ENCODE data around the gene BAIAP2. TPM values are rescaled to one million over a fixed set of nuclear protein-coding genes. Genes with fewer than 3 reads are reported as not detected.
A peak's percentile ranks its signal among the peaks of the same experiment; 100 is the strongest.

The BAIAP2 gene
- total and polyA plus RNA-seq, 7 donors = 6.5 to 52.3 (median 32.6) TPM

DNA sequence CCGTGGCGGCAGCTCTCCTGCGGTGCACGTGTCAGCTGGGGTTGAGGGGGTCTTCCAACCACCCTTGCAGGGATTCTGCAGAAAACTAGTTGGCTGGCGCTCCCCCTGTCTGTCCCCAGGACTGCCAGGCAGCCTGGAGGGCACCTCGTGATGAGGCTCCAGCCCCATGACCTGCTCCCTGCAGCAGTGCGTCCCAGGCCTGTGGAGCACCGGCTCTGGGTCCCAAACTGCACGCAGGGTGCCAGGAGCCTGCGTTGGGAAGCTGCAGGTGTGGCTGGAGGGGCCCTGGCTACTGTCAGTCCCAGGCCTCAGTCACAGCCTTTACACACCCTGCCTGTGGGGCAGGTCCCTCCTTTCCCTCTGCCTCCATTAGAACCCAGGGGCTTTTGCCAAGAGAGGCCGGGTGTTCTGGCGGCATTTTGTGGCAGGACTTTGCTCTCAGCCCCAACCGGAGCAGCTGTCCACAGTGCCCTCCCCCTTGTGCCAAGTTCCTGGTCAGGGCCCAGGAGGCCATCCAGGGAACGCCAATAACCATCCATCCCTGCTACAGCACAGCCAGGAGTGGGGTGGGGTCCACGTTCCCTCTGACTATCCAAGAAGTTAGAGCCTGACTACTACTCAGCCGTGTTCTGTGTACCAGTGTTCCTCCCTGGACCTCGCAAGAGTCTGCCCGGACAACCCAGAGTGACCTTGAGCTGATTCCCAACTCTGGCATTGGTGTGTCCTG, 34.2 kb upstream of the BAIAP2 start:
- no peak overlapping the region for H3K4me3 ChIP-seq
- peaks cover 18 to 47% (median 43%) of the 10 kb centered on the region in 4 donors for H3K36me3 ChIP-seq
- DNase-seq = no peak
- H3K27me3 ChIP-seq = peaks cover 16 to 33% (median 25%) of the 10 kb centered on the region in 3 donors
- peaks cover 0 to 34% (median 33%) of the 10 kb centered on the region in 4 donors for H3K4me1 ChIP-seq
- H3K9me3 ChIP-seq = no peaks in the 10 kb centered on the region
- intact Hi-C loops (cut with DNase I) = no loop called here
- 24 to 72% methylated on average over 18 of the region's 18 CpGs for whole genome bisulfite sequencing, 2 donors
- no peak overlapping the region for H3K27ac ChIP-seq
- TF ChIP-seq POLR2A (IDR thresholded peaks at IDR 0.05) (no peak), EP300 (IDR thresholded peaks at IDR 0.05) (no peak), POLR2AphosphoS5 (IDR thresholded peaks at IDR 0.05) (no peak)
- TF ChIP-seq, protein P1, sequence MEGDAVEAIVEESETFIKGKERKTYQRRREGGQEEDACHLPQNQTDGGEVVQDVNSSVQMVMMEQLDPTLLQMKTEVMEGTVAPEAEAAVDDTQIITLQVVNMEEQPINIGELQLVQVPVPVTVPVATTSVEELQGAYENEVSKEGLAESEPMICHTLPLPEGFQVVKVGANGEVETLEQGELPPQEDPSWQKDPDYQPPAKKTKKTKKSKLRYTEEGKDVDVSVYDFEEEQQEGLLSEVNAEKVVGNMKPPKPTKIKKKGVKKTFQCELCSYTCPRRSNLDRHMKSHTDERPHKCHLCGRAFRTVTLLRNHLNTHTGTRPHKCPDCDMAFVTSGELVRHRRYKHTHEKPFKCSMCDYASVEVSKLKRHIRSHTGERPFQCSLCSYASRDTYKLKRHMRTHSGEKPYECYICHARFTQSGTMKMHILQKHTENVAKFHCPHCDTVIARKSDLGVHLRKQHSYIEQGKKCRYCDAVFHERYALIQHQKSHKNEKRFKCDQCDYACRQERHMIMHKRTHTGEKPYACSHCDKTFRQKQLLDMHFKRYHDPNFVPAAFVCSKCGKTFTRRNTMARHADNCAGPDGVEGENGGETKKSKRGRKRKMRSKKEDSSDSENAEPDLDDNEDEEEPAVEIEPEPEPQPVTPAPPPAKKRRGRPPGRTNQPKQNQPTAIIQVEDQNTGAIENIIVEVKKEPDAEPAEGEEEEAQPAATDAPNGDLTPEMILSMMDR (IDR thresholded peaks at IDR 0.05) = no peak

DNA sequence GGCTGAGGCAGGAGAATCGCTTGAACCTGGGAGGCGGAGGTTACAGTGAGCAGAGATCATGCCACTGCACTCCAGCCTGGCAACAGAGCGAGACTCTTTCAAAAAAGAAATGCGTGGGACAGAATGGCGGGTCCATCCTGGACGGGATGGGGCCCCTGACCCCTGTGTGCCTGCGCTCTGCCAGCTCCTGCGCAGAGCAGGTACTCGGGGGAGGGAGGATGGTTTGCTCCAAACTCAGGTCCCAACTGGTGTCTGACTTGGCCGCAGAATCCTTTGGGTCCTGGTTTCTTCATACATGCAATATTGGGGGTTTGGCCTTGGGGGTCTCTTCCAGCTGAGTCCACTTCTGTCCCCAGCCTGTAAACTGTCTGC, 33.0 kb upstream of the BAIAP2 start:
- Histone ChIP-seq H3K36me3 (peaks cover 15 to 35% (median 32%) of the 10 kb centered on the region in 4 donors), H3K9me3 (no peaks in the 10 kb centered on the region), H3K27ac (peak overlapping the region in 1 of 4 donors; percentile 17), H3K4me3 (no peak overlapping the region), H3K27me3 (peaks cover 16 to 44% (median 25%) of the 10 kb centered on the region in 3 donors), H3K4me1 (peaks cover 0 to 34% (median 33%) of the 10 kb centered on the region in 4 donors)
- DNase-seq = no peak
- TF ChIP-seq POLR2AphosphoS5 (IDR thresholded peaks at IDR 0.05) (no peak), POLR2A (IDR thresholded peaks at IDR 0.05) (no peak), EP300 (IDR thresholded peaks at IDR 0.05) (no peak)
- TF ChIP-seq, protein P1 (IDR thresholded peaks at IDR 0.05) = no peak
- WGBS, 2 donors = 47 to 77% methylated on average over 10 of the region's 10 CpGs
- intact Hi-C loops (cut with DNase I) = no loop called here

DNA sequence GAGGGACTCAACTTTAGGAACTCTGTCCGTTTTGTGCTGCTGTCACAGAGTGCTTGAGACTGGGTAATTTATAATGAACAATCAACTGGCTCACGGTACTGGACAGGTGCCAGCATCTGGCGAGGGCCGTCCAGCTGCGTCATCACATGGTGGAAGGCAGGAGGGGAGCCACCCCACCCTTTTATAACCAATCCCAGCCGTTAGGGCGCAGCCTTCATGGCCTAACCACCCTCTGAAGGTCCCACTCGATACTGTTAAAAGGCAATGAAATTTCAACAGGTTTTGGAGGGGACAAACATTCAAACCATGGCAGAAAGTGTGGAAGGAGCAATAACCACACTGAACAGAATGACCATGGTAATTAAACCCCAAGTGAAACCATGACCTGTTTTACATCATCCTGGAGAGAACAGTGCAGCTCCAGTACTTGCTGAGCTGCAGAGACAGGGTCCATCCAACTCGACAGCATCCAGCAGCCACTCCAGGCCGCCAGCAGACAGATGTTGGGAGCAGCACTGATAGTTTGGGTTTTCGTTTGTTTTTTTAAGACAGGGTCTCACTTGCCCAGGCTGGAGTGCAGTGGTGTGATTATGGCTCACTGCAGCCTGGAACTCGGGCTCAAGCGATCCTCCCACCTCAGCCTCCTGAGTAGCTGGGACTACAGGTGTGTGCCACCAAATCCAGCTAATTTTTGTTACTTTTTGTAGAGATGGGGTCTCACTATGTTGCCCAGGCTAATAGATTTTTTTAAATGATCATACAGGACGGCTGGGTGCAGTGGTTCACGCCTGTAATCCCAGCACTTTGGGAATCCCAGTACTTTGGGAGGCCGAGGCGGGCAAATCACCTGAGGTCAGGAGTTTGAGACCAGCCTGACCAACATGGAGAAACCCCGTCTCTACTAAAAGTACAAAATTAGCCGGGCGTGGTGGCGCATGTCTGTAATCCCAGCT, 32.3 kb upstream of the BAIAP2 start:
- 39 to 49% methylated on average over 21 of the region's 21 CpGs for WGBS, 2 donors
- Histone ChIP-seq H3K36me3 (peaks cover 8 to 28% (median 25%) of the 10 kb centered on the region in 4 donors), H3K27me3 (peaks cover 16 to 44% (median 25%) of the 10 kb centered on the region in 3 donors), H3K9me3 (no peaks in the 10 kb centered on the region), H3K27ac (no peak overlapping the region), H3K4me3 (no peak overlapping the region), H3K4me1 (peaks cover 0 to 34% (median 33%) of the 10 kb centered on the region in 4 donors)
- intact Hi-C loops (cut with DNase I) = no loop called here
- DNase-seq = peak; percentile 86
- peak in 1 of 4 donors; percentile 36 for TF ChIP-seq POLR2AphosphoS5 (IDR thresholded peaks at IDR 0.05)
- TF ChIP-seq, protein P1 (IDR thresholded peaks at IDR 0.05) = no peak

DNA sequence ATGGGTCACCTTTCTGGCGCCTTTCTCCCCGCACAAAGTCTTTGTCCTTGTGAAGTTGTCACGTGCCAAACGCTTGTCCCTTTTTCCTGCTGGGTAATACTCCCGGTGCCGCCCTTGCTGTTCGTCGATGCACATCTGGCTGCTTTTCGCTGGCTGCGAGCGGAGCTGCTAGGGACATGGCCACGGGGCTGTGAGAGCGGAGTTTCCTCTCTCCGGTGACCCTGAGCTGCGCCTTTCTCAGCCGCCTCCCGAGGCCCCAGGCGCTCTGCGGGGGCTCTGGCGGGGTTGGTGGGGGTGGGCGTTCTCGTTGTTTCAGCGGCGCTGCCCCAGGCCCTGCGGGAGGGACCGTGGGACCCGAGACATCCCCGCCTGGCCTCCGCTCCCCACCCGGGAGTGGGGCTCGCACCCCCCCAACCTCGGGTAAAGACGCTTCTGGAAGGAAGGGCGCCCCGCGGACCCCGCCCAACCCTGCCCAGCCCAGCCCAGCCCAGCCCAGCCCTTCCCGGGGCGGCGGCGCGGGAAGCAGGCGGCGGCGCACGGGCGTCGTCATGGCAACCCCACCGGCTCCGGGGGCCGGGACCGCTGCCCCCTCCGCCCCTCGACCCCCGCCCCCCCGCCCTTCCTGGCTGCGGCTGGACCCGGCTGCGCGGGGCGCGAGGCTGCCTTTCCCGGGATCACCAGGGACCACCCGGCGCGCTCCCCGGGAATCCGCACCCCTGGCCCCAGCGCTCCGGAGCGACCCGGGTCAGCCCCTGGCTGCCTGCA, 31.1 kb upstream of the BAIAP2 start:
- Histone ChIP-seq H3K9me3 (no peaks in the 10 kb centered on the region), H3K27me3 (peaks cover 16 to 44% (median 25%) of the 10 kb centered on the region in 3 donors), H3K36me3 (peaks cover 0 to 16% (median 13%) of the 10 kb centered on the region in 4 donors), H3K27ac (no peak overlapping the region), H3K4me1 (peaks cover 0 to 34% (median 33%) of the 10 kb centered on the region in 4 donors), H3K4me3 (peak overlapping the region in 3 of 4 donors; percentile 22 to 41 (median 40))
- no peak for DNase-seq
- WGBS, 2 donors = 4 to 7% methylated on average over 72 of the region's 72 CpGs
- intact Hi-C loops (cut with DNase I) = no loop called here
- peak in 2 of 4 donors; percentile 11 to 30 for TF ChIP-seq POLR2AphosphoS5 (IDR thresholded peaks at IDR 0.05)
- TF ChIP-seq, protein P1 (IDR thresholded peaks at IDR 0.05) = no peak
